Keratinocyte (primary cell): ENCODE data around the gene CKAP4.

Experiments used
- CTCF ChIP-seq, 3 experiments: IDR thresholded peaks in 1 of 3; conservative IDR thresholded peaks in 1 of 3; optimal IDR thresholded peaks in 1 of 3; 2 replicates in 2 of 3; 3 replicates in 1 of 3; pipeline versions ENCODE3 to v1.5.1; 2011; ENCODE audit warnings: low read length in 3 of 3, mild to moderate bottlenecking in 3 of 3, moderate library complexity in 2 of 3, control low read depth in 1 of 3, inconsistent platforms in 1 of 3; ENCODE audit not compliant: insufficient read depth in 2 of 3; ENCODE audit errors: extremely low read depth in 1 of 3
- EZH2 ChIP-seq: IDR thresholded peaks from one replicate; pipeline ENCODE4 v1.6.1; 2012; ENCODE audit warnings: inconsistent platforms, mild to moderate bottlenecking, low read length, moderate library complexity

- TF ChIP-seq CTCF (optimal IDR thresholded peaks at IDR 0.05 in 1 of 3, IDR thresholded peaks at IDR 0.05 in 1 of 3, conservative IDR thresholded peaks at IDR 0.05 in 1 of 3; ENCODE audit: extremely low read depth in 1 of 3, insufficient read depth in 2 of 3, low read length in 3 of 3): no peak
- TF ChIP-seq EZH2: no peak
Observed at GRCh38 chr12:106255493-106255892, 7.7 kb upstream of the CKAP4 start.
